MG63 (cell line): Measurements from ENCODE around the gene ASPA. TPM values are rescaled to one million over a fixed set of nuclear protein-coding genes. Genes with fewer than 3 reads are reported as not detected.

Source experiments
- DNase-seq: peaks from one replicate; pipeline ENCODE4 v3.0.0-alpha.2; 2020
- H3K27me3 ChIP-seq: fragments of 250-450 bp; sonication (Bioruptor Pico); 2 replicates; pipeline ENCODE4 v1.5.1; 2020; ENCODE audit warnings: mild to moderate bottlenecking, moderate library complexity
- H3K36me3 ChIP-seq: fragments of 250-450 bp; sonication (Bioruptor Pico); 2 replicates; pipeline ENCODE4 v1.5.1; 2020; ENCODE audit warnings: mild to moderate bottlenecking, moderate library complexity
- H3K4me3 ChIP-seq: fragments of 250-450 bp; sonication (Bioruptor Pico); 2 replicates; pipeline ENCODE4 v1.5.1; 2020; ENCODE audit warnings: mild to moderate bottlenecking, moderate library complexity
- H3K9me3 ChIP-seq: fragments of 250-450 bp; sonication (Bioruptor Pico); 2 replicates; pipeline ENCODE4 v1.5.1; 2020; ENCODE audit warnings: mild to moderate bottlenecking, moderate library complexity
- total RNA-seq: library from RNA; depleted of rRNA; stranded (reverse); fragments of >200 nt; shearing (Covaris generic); gene quantifications from 2 replicates; pipeline ENCODE4 v1.2.3, GENCODE V29; 2014; ENCODE audit warnings: low replicate concordance

Gene ASPA
- total RNA-seq, 1 experiment from 2014 or later = 0.30 TPM

DNA sequence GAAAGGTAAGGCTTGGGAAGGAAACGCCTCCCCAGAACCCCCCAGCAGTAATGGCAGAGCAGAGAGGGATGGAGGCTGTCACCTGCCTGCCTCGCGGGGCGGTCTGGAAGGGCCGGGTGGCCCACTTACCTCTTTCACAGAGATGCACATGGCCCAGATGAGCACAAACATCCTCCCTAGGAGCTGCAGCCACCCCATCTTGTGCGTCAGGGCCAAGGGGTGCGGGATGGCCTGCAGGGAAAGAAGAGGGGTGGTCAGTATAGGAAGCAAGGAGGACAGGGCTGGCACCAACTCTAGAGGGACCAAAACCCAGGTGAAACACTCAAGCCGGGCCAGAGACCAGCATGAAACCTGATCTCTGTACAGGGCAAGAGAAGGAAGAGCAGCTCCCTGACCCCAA, 52.1 kb downstream of the ASPA start:
- H3K9me3 ChIP-seq = no peaks in the 10 kb centered on the region
- H3K27me3 ChIP-seq = no peaks in the 10 kb centered on the region
- H3K36me3 ChIP-seq = no peaks in the 10 kb centered on the region
- DNase-seq = no peak
- H3K4me3 ChIP-seq = no peak overlapping the region

DNA sequence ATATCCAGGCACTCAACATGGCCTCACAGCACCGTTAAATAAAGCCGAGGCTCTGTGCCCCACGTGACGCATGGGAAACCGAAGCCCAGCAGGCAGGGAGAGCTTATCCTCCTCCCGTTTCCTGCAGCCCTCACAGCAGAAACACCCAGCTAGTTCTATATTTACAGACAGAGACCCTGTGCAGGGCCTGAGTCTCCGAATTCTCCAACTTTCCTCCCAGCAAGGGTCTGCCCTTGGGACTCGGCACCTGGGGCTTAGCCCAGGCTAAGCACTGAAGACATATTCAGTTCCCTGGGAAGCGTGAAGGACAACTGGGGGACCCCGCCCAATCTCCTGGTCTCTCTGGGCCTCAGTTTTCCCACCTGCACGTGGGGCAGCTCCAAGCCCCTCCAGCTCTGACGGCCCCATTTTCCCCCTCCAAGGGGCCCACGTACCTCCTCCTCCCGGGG, 52.6 kb downstream of the ASPA start:
- no peak for DNase-seq
- Histone ChIP-seq H3K27me3 (no peaks in the 10 kb centered on the region), H3K36me3 (no peaks in the 10 kb centered on the region), H3K4me3 (no peak overlapping the region), H3K9me3 (no peaks in the 10 kb centered on the region)

DNA sequence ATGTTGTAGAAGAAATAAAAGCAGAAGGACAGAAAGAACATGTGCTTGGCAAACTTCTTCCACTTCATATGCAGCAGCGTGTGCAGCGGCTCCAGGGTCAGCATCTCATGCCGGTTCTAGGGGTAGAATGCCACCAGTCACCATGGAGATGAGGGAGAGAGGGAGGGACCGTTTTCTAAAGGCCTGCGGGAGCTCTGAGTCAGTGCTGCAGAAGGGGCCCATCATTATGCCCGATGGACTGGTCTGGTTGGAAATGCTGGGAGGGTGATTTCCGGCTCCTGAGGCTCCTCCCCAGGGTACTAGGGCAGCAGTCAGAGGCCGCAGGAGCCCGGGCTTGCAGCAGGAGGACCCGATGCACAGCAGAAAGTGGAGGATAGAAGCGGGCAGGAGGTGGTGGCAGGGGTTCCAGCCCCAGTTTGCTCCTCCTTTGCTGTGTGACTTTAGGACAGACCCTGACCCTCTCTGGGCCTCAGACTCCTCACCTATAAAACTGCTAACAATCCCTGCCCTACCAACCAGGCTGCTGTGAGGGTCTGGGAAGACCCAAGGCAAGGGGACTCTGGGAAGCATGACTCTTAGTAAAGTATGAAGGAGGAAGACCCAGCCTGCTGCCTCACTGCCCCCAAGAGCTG, 53.2 kb downstream of the ASPA start:
- H3K9me3 ChIP-seq = no peaks in the 10 kb centered on the region
- no peak overlapping the region for H3K4me3 ChIP-seq
- no peaks in the 10 kb centered on the region for H3K27me3 ChIP-seq
- no peaks in the 10 kb centered on the region for H3K36me3 ChIP-seq
- DNase-seq = no peak

DNA sequence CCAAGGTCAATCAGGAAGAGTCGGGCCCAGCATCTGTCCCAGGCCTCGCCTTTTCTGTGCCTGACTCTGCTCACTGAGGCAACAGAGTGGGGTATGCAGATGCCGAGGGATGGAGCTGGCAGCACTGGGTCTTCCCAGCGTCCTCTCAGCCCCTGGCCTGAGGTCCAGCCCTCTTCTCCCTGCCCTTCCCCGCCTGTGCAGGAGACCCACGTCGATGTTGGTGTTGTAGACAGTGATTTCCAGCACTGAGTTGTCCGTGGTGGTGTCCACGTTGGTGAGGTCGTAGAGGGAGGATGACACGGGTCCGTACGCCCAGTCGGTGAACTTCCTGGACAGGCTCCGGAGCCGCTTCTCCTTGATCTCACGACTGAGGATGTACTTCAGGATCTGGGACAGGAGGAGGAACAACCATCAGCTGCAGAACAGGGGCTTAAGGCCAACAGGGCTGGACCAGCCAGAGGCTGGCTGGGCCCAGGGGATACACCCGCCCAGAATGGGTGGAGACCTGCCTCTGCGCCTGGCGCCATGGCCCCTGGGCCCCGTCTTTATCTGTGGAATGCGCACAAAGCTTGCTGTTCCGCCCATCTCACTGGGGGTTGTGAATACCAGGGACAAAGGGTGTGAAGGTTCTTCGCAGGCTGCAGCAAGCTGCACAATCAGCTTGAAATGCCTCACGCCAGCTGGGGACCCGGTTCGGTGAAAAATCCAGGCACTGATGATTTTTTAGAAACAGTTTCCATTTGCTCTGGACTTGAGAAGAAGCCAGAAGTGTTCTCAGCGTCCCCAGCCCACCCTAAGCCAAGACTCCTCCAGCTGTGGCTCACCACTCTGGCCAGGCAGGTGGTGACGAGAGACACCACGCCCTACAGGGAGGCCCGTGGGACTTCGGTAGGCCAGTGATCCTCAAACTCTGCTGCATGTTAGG, 54.3 kb downstream of the ASPA start:
- no peak for DNase-seq
- Histone ChIP-seq H3K4me3 (no peak overlapping the region), H3K9me3 (no peaks in the 10 kb centered on the region), H3K36me3 (no peaks in the 10 kb centered on the region), H3K27me3 (no peaks in the 10 kb centered on the region)

DNA sequence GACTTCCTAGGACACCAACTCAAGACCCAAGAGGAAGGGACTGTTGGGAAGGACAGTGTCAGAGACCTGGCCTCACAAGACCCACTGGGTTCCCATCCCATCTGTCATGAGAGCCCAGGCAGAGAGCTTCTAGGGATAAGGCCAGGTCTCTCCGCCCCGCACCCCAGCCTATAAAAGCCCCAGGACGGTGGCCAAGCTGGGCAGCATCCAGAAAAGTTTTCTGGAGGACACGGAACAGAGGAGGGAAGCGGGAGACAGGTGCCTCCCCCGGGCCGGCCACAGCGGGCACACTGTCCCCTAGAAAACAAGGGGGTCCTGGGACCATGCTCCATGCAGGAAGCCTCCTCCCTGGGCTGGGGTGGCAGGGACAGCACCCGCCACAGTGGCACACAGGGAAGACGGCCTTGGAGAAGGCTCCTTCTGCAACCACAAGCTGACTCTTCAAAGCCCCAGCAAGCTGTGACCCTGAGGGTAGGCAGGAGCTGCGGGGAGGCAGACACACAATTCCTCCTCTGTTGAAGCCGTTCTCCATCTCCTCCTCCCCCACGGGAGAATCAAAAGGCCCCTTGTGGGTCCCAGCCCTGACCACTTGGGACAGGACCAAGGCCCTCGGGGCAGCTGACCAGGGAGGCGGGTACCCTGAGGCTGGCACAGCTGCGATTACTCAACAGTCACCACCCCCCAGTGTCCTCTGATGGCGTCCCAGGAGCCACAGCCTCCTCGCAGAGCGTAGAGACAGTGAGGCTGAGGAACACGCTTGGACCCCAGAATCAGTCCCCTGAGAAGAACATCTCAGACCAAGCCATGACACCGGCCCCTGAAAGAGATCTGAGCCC, 55.7 kb downstream of the ASPA start:
- H3K4me3 ChIP-seq = no peak overlapping the region
- DNase-seq = no peak
- no peaks in the 10 kb centered on the region for H3K27me3 ChIP-seq

DNA sequence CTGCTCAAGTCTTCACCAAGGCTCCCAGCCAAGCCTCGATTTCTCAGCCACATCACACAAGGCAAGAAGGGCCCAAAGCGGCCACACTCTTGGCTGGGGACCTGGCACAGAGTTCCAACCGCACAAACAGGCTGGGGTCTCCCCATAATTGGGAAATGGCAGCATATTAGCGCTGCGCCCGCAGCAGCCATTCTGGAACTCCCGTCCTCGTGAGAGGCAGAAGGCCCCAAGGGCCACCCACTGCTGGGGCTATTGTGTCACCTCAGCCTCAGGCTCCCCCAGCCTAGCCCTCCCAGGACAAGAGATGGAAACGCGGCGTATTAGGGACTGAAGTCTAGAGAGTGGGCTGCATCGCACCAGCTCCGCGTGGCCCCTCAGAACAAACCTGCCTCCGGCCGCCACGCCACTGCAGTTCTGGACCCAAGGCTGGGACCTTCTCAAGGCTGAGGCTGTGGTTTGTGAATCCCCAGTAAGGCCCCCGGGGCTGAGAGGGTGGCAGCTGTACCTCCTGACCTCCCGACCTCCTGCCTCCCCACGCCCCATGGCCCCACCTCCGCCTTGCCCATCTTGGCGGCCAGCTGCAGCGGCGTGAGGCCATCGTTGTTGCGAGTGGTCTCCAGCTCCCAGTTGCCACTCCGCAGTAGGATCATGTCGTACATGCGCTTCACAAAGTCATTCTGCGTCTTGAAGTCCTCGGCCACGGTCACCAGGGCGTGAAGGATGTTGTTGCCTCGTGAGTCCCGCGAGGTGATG, 56.5 kb downstream of the ASPA start:
- H3K9me3 ChIP-seq = no peaks in the 10 kb centered on the region
- no peaks in the 10 kb centered on the region for H3K27me3 ChIP-seq
- no peak overlapping the region for H3K4me3 ChIP-seq
- no peak for DNase-seq
- no peaks in the 10 kb centered on the region for H3K36me3 ChIP-seq

More for the DNA sequence above, 55.7 kb downstream of the ASPA start:
- Histone ChIP-seq H3K9me3 (no peaks in the 10 kb centered on the region), H3K36me3 (no peaks in the 10 kb centered on the region)

DNA sequence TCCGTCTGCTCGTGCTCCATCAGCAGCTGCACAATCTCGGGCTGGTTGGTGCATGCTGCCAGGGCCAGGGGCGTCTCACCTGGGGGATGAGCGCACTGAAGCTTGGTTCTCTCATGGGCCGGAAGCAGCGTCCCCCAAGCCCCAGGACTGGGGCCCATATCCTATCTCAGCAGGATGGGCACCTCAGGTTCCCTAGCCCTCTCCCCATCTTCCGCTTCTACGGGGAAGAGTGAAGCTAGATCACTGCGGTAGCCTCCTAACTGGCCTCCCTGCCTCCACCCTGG, 57.0 kb downstream of the ASPA start:
- no peak for DNase-seq
- Histone ChIP-seq H3K27me3 (no peaks in the 10 kb centered on the region), H3K4me3 (no peak overlapping the region), H3K36me3 (no peaks in the 10 kb centered on the region), H3K9me3 (no peaks in the 10 kb centered on the region)

DNA sequence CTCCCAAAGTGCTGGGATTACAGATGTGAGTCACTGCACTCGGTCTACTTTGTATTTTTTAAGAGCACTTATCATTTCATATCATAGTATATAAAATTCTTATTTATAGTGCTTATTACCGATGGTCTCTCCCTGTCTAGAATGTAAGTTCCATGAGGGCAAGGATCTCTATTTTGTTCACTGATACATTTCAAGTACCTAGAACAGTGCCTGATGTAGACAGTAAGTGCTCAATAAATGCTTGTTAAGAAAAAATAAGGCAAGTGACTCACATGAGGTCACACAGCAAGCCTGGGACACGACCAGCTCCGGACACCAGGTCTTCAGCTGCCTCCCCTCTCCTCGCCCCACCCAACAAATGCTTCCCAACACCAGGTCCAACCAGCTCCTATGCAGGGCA, 58.0 kb downstream of the ASPA start:
- no peaks in the 10 kb centered on the region for H3K36me3 ChIP-seq
- H3K9me3 ChIP-seq = no peaks in the 10 kb centered on the region
- no peak for DNase-seq
- no peaks in the 10 kb centered on the region for H3K27me3 ChIP-seq
- no peak overlapping the region for H3K4me3 ChIP-seq

DNA sequence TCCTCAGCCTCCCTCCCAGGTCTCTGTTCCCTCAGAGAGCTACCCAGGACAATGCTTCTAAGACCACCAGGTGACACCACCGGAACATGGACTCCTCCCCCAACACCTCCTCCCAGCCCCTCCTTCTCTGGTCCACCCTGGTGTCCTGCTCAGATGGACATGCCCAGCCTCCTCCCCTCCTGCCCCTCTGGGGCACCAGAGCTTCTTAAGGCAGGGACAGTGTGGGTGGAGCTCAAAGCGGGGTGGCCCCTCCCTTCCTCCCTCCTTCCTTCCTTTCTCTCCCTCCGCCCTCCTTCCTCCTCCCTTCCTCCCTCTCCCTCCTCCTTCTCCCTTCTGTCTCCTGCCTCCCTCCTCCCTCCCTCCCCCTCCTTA, 59.1 kb downstream of the ASPA start:
- no peak overlapping the region for H3K4me3 ChIP-seq

DNA sequence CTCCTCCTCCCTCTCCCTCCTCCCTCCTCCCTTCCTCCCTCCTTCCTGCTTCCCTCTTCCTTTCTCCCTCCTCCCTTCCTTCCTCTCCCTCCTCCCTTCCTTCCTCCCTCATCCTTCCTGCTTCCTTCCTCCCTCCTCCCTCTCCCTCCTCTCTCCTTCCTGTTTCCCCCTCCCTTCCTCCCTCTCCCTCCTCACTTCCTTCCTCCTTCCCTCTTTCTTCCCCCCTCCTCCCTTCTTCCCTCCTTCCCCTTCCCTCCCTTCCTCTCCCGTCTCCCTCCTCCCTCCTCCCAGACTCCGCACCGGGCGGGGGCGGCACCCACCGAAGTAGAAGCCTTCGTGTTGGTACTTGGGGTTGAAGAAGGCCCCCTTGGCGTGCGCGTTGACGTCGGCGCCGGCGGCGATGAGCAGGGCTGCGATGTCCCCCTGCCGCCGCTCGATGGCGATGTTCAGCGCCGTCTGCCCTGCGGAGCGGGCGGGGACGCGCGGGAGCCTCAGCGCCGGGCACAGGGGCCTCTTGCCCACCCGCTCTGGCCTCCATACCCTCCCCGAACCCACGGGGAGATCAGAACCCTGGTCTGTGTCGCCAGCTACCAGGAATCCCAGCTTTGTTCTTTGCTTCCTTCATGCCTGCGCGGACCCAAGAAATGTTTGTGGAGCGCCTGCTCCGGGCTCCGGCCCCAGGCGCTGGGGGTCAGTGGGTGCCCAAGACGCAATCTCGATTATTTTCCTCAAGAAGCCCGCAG, 59.6 kb downstream of the ASPA start:
- DNase-seq = no peak
- H3K36me3 ChIP-seq = no peaks in the 10 kb centered on the region
- H3K4me3 ChIP-seq = no peak overlapping the region
- H3K9me3 ChIP-seq = no peaks in the 10 kb centered on the region
- H3K27me3 ChIP-seq = no peaks in the 10 kb centered on the region

More for the DNA sequence above, 59.1 kb downstream of the ASPA start:
- Histone ChIP-seq H3K27me3 (no peaks in the 10 kb centered on the region), H3K36me3 (no peaks in the 10 kb centered on the region), H3K9me3 (no peaks in the 10 kb centered on the region)
- DNase-seq = no peak

DNA sequence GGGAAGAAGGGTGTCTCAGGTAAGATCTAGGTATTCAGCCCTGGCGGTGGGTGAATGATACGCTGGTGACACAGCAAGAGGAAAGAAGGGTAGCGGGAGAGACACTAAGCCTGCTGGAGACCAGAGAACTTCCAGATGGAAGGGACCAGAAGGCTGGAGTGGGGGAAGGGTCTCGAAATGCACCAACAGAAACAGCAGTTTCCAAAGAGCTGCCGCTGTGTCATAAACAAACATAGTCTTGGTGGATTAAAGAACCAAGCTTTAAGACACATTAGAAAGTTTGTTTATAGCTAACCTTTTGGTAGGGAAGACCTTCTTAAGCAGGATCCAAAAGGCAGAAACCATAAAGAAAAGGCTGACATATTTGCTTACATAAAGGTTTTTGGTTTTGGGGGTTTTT, 60.9 kb downstream of the ASPA start:
- Histone ChIP-seq H3K36me3 (no peaks in the 10 kb centered on the region), H3K27me3 (no peaks in the 10 kb centered on the region), H3K9me3 (no peaks in the 10 kb centered on the region), H3K4me3 (no peak overlapping the region)
- DNase-seq = no peak

DNA sequence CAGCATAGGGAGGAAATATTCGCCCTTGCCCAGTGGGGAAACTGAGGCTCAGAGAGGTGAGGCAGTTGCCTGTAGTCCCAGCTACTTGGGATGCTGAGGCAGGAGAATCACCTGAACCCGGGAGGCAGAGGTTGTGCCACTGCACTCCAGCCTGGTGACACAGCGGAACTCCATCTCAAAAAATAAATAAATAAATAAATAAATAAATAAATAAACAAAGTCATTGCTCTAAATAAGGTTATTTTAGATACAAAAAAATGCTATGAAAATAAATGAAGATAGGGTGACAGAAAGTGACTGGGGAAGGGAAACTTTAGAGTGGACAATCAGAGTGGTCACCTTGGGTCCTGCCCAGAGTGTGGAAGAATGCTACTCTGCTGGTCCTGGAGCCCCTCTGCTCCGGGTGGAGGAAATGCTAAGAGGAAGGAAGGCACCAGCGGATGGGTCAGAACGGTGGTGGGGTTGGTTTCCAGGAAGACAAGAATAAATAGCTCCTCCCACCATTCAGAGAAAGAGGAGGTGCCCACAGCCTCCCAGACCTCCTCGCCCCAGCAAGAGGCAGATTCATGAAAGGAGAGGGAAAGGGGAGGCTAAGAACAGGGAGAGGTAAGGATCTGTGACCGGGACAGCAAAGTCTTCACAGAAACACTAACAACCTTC, 64.2 kb downstream of the ASPA start:
- DNase-seq = no peak
- no peak overlapping the region for H3K4me3 ChIP-seq
- no peaks in the 10 kb centered on the region for H3K27me3 ChIP-seq
- no peaks in the 10 kb centered on the region for H3K36me3 ChIP-seq
- no peaks in the 10 kb centered on the region for H3K9me3 ChIP-seq

DNA sequence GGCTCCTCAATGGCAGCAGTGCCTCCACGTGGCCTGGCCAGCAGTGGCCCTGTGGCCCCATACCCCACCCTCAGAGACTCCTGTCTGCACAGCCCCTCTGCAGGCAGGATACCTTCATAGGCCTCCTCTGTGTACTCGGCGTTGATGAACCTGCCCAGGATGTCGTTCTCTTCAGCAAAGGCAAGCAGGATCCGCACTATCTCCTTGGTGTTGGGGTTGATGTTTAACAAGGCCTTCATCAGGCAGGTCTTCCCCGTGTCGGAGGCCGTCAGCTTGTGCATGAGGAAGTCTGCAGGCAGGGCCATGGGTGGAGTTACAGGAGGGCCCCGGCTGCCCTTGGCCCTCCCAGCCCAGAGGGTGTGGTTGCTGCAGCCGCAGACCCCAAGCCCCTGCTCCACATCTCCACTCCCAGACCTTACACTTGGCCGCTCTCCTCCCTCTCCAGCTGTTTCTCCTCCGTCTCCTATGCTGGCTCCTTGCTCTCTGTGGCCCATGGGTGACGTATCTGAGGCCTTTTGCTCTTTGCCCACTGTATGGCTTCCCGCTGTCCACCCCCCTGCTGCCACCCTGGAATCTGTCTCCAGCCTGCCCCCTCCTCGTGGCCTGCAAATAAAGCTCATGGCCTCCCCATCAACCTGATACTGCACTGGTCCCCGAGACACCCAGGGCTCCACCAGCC, 66.8 kb downstream of the ASPA start:
- Histone ChIP-seq H3K9me3 (no peaks in the 10 kb centered on the region), H3K36me3 (no peaks in the 10 kb centered on the region), H3K4me3 (no peak overlapping the region), H3K27me3 (no peaks in the 10 kb centered on the region)
- DNase-seq = no peak

DNA sequence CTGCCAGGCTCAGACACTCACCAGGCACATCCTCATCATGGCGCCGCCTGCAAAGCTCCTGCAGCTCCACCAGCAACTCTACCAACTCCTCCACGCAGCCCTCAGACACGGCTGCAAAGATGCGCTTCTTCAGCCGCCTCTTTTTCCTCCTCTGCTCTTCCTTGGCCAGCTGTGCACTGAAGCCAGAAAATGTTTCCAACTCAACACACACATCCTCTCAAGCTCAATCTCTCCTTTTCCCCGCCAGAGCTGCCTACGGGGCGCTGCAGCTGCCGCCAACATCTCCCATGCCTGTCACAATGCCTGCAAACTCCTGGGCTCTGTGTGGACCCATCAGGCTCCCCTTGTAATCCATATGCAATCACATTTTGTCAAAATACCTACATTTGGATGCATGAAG, 67.7 kb downstream of the ASPA start:
- Histone ChIP-seq H3K4me3 (no peak overlapping the region), H3K27me3 (no peaks in the 10 kb centered on the region), H3K9me3 (no peaks in the 10 kb centered on the region), H3K36me3 (no peaks in the 10 kb centered on the region)
- DNase-seq = no peak

DNA sequence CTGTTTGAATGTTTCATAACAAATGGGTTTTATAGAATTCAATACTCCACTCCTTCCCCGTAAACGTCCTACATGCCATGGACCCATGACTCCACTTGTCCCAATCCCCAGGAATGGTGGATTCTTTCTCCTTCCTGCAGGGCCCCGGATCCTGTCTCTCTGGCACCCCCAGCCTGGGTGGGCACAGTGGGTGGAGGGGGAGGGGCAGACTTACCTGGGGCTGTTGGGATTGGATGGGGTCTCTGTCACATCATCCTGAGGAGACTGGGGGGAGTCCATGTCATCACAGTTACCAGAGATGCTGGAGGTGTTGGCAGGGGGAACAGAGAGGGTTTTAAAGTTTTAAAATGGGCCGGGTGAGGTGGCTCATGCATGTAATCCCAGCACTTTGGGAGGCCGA, 68.6 kb downstream of the ASPA start:
- H3K36me3 ChIP-seq = no peaks in the 10 kb centered on the region
- no peak overlapping the region for H3K4me3 ChIP-seq
- H3K9me3 ChIP-seq = no peaks in the 10 kb centered on the region
- no peaks in the 10 kb centered on the region for H3K27me3 ChIP-seq
- no peak for DNase-seq
